A549 (cell line): ENCODE measurements around the gene PRSS50. TPM values are rescaled to one million over a fixed set of nuclear protein-coding genes. Genes with fewer than 3 reads are reported as not detected.
"Not testable (repeated sequence)": the region's sequence is repeated elsewhere in the genome, so short reads cannot be mapped to it uniquely, and the experiment has no call there.

Experiments
- ATAC-seq, 2 experiments: fragments of 200-7000 bp in 1 of 2; fragments of >200 bp in 1 of 2; cut with Nextera tagmentation in 1 of 2; cut with Tn5 transposase in 1 of 2; 3 replicates each; pipeline versions ENCODE4 v1.8.0 to v1.9.1; 2018 to 2020; ENCODE audit warnings: mild to moderate bottlenecking in 1 of 2, moderate library complexity in 1 of 2
- CTCF ChIA-PET: fragments of 300-600 bp; sonication (Branson Sonifier 250); formaldehyde crosslinking; extraction: SDS; loops from one replicate; lab custom pipeline; 2021; ENCODE audit warnings: antibody characterized with exemption, inconsistent platforms; lab: Yijun Ruan, JAX
- POLR2A ChIA-PET: fragments of 350-600 bp; formaldehyde crosslinking; extraction: SDS; loops from one replicate; lab custom pipeline; 2021; ENCODE audit warnings: antibody characterized with exemption, inconsistent platforms; lab: Yijun Ruan, JAX
- DNase-seq, 2 experiments: peaks; one replicate each; pipeline versions ENCODE4 v3.0.0 to v3.0.0-alpha.2; 2011 to 2016; ENCODE audit warnings: low read depth in 1 of 2, low spot score in 1 of 2
- FAIRE-seq: peaks from 2 replicates; lab custom pipeline; 2011; peaks lifted over from hg19 to GRCh38; lab: Jason Lieb, UNC
- H3K27ac ChIP-seq, 2 experiments: fragments of >200 bp; sonication (Bioruptor Twin); formaldehyde crosslinking; 3 replicates each; pipeline ENCODE4 v1.5.1; 2016 to 2017
- H3K4me1 ChIP-seq: fragments of >200 bp; sonication (Bioruptor Twin); formaldehyde crosslinking; 3 replicates; pipeline ENCODE4 v1.6.1; 2016
- H3K4me2 ChIP-seq: fragments of >200 bp; sonication (Bioruptor Twin); formaldehyde crosslinking; 3 replicates; pipeline ENCODE4 v1.6.1; 2016
- H3K4me3 ChIP-seq: fragments of >200 bp; sonication (Bioruptor Twin); formaldehyde crosslinking; 3 replicates; pipeline ENCODE4 v1.5.1; 2016
- H3K9me3 ChIP-seq: fragments of >200 bp; sonication (Bioruptor Twin); formaldehyde crosslinking; 3 replicates; pipeline ENCODE4 v1.6.1; 2016
- CBX2 ChIP-seq: fragments of 200-600 bp; sonication (generic); IDR thresholded peaks from 2 replicates; pipeline ENCODE4 v1.6.1; 2016; ENCODE audit warnings: low read depth, mild to moderate bottlenecking, borderline replicate concordance
- CEBPB ChIP-seq, 2 experiments: fragments of >200 bp in 1 of 2; sonication (Bioruptor Twin) in 1 of 2; formaldehyde crosslinking in 1 of 2; IDR thresholded peaks; 2 replicates each; pipeline ENCODE4 v1.6.1; 2012 to 2016
- EHMT2 ChIP-seq: fragments of 200-600 bp; sonication (generic); IDR thresholded peaks from 2 replicates; pipeline ENCODE4 v1.6.1; 2016; ENCODE audit warnings: antibody characterized with exemption, low read depth, mild to moderate bottlenecking, moderate library complexity
- EP300 ChIP-seq, 2 experiments: fragments of >200 bp; sonication (Bioruptor Twin); formaldehyde crosslinking; IDR thresholded peaks; 2 replicates in 1 of 2; 3 replicates in 1 of 2; pipeline ENCODE4 v1.6.1; 2016 to 2017
- FOSB ChIP-seq: fragments of 250-450 bp; sonication (Bioruptor Pico); IDR thresholded peaks from 2 replicates; pipeline ENCODE4 v1.5.0; 2020; ENCODE audit warnings: mild to moderate bottlenecking, moderate library complexity
- FOSL2 ChIP-seq, 2 experiments: fragments of 450-650 bp in 1 of 2; fragments of >200 bp in 1 of 2; sonication (Bioruptor Twin) in 1 of 2; formaldehyde crosslinking; IDR thresholded peaks; 2 replicates each; pipeline versions ENCODE4 v1.5.0 to v1.6.1; 2016 to 2020; ENCODE audit warnings: mild to moderate bottlenecking in 1 of 2, moderate library complexity in 1 of 2
- HES2 ChIP-seq: fragments of >200 bp; sonication (Bioruptor Twin); formaldehyde crosslinking; IDR thresholded peaks from 2 replicates; pipeline ENCODE4 v1.6.1; 2016
- NFE2L2 ChIP-seq: fragments of 150-350 bp; conservative IDR thresholded peaks from 2 replicates; pipeline ENCODE4 v1.6.1; 2014; ENCODE audit warnings: low read length
- NR3C1 ChIP-seq: fragments of >200 bp; sonication (Bioruptor Twin); formaldehyde crosslinking; IDR thresholded peaks from 3 replicates; pipeline ENCODE4 v1.6.1; 2017
- POLR2AphosphoS2 ChIP-seq: conservative IDR thresholded peaks from 2 replicates; pipeline ENCODE4 v1.6.1; 2012; ENCODE audit warnings: low read length, improper control_type of control experiment, inconsistent platforms
- RAD21 ChIP-seq, 2 experiments: fragments of >200 bp in 1 of 2; sonication (Bioruptor Twin) in 1 of 2; formaldehyde crosslinking in 1 of 2; IDR thresholded peaks in 1 of 2; conservative IDR thresholded peaks in 1 of 2; 2 replicates in 1 of 2; 3 replicates in 1 of 2; pipeline ENCODE4 v1.6.1; 2012 to 2018; ENCODE audit warnings: inconsistent platforms in 1 of 2
- RCOR1 ChIP-seq: fragments of 150-350 bp; IDR thresholded peaks from 2 replicates; pipeline ENCODE4 v1.6.1; 2014; ENCODE audit warnings: antibody characterized with exemption, low read length, low read depth
- SMC3 ChIP-seq: fragments of >200 bp; sonication (Bioruptor Twin); formaldehyde crosslinking; IDR thresholded peaks from 3 replicates; pipeline ENCODE4 v1.6.1; 2018; ENCODE audit warnings: inconsistent platforms
- SREBF2 ChIP-seq: fragments of 450-650 bp; IDR thresholded peaks from 2 replicates; pipeline ENCODE4 v1.6.1; 2014; ENCODE audit warnings: mild to moderate bottlenecking, moderate library complexity
- ZC3H11A ChIP-seq: fragments of 450-650 bp; IDR thresholded peaks from 2 replicates; pipeline ENCODE4 v1.6.1; 2014; ENCODE audit warnings: antibody characterized with exemption, mild to moderate bottlenecking
- ZNF302 ChIP-seq: fragments of 250-450 bp; sonication (Bioruptor Pico); IDR thresholded peaks from 2 replicates; pipeline ENCODE4 v1.9.0; 2021; ENCODE audit warnings: inconsistent platforms, mild to moderate bottlenecking, moderate library complexity
- WGBS: methylation state at CpG from one replicate; pipeline ENCODE4 v1.1.6; 2017; ENCODE audit errors: missing lambda C conversion rate; 5-methylcytosine and 5-hydroxymethylcytosine counted together
- polyA plus RNA-seq, 4 experiments: library from polyadenylated mRNA; depleted of rRNA in 3 of 4; stranded (reverse); fragments of >200 nt; fragmentation: RNase III in 1 of 4; extraction: RNeasy Plus Mini Kit Qiagen cat#74134 plus additional on column Dnase treatment in 1 of 4; gene quantifications; 2 replicates in 3 of 4; 3 replicates in 1 of 4; pipeline ENCODE4 v1.2.3, GENCODE V29; 2011 to 2017
- TF ChIP-seq, protein P1 (sequence below): fragments of >200 bp; sonication (Bioruptor Twin); formaldehyde crosslinking; IDR thresholded peaks from 3 replicates; pipeline ENCODE4 v1.6.1; 2016
- TF ChIP-seq, protein P2 (sequence below): fragments of 250-450 bp; sonication (Bioruptor Pico); IDR thresholded peaks from 2 replicates; pipeline ENCODE4 v1.5.0; 2021; ENCODE audit warnings: mild to moderate bottlenecking, moderate library complexity, borderline replicate concordance

Gene PRSS50
- polyA plus RNA-seq, 2 of the 4 experiments (the other 2 are of a cell fraction) = not detected

DNA sequence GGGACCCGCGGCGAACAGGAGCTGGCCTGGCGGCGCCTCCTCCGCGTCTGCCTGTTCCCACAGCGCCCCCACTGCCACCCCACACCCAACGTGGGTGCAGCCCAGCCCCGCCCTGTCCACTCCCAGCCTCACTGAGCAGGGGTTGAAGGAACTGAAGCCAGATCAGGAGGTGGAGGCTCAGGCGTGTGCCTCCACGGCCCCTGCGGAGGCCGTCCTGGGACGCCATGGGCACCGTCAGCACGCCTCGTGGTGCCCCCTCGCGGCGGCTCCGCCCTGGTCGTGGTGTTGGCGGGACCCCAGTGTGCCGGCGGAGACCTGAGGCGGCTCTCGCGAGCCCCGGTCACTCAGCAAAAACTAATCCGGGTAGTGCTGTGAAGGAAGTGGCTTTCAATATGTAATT lies 39.0 kb upstream of the PRSS50 start (continued):
- TF ChIP-seq, protein P1, sequence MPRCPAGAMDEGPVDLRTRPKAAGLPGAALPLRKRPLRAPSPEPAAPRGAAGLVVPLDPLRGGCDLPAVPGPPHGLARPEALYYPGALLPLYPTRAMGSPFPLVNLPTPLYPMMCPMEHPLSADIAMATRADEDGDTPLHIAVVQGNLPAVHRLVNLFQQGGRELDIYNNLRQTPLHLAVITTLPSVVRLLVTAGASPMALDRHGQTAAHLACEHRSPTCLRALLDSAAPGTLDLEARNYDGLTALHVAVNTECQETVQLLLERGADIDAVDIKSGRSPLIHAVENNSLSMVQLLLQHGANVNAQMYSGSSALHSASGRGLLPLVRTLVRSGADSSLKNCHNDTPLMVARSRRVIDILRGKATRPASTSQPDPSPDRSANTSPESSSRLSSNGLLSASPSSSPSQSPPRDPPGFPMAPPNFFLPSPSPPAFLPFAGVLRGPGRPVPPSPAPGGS = no peak
- TF ChIP-seq ZNF302 (CRISPR knock-in tag) (no peak), POLR2AphosphoS2 (no peak), SREBF2 (no peak), ZC3H11A (no peak), FOSB (CRISPR knock-in tag) (no peak)

GRCh38 chr3:46755646-46756045 lies 38.0 kb upstream of the PRSS50 start:
- no peak for ATAC-seq

GRCh38 chr3:46753127-46753526 lies 35.5 kb upstream of the PRSS50 start:
- H3K27ac ChIP-seq, H3K4me2 ChIP-seq, ATAC-seq, POLR2A ChIA-PET, H3K9me3 ChIP-seq, H3K4me3 ChIP-seq, CTCF ChIA-PET, FAIRE-seq, H3K4me1 ChIP-seq, DNase-seq: not testable (repeated sequence)
- no CpG with 5 or more reads among the region's 6 CpGs for WGBS

More at GRCh38 chr3:46755646-46756045, 38.0 kb upstream of the PRSS50 start:
- CTCF ChIA-PET = no interaction called here
- FAIRE-seq = no peak
- H3K4me3 ChIP-seq = no peak overlapping the region
- POLR2A ChIA-PET = no interaction called here
- H3K27ac ChIP-seq = no peak overlapping the region
- H3K9me3 ChIP-seq = no peaks in the 10 kb centered on the region
- H3K4me2 ChIP-seq = no peak overlapping the region
- 78% methylated on average over 6 of the region's 6 CpGs for WGBS
- no peak for TF ChIP-seq RAD21 (conservative IDR thresholded peaks at IDR 0.05 in 1 of 2, IDR thresholded peaks at IDR 0.05 in 1 of 2)
- TF ChIP-seq SMC3 = no peak
- no peak for TF ChIP-seq CBX2
- no peak for DNase-seq
- no peaks in the 10 kb centered on the region for H3K4me1 ChIP-seq

DNA sequence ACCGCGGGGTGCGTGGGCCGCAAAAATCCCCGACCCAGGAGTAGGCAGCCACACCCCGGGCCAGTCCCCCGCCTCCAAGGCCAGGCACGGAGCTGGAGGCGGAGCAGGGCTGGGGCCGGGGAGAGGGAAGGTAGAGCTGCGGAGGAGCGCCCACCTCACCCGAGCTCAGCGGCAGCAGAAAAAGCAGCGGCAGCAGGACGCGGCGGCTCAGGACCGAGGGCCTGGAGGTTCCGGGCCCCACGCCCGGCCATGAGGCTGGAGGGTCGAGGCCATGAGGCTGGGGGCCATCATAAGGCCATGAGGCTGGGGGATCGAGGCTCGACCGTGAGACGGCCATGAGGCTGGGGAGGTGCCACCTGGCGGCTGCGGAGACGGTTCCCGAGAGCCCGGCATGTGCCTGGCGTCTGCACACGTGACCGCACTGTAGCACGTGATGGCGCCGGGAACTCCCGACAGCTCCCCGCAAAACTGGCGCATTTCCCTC lies 32.9 kb upstream of the PRSS50 start:
- no peak for FAIRE-seq
- TF ChIP-seq CEBPB (IDR thresholded peaks at IDR 0.05) (no peak), EHMT2 (no peak), EP300 (IDR thresholded peaks at IDR 0.05) (no peak), HES2 (no peak), RCOR1 (no peak), NR3C1 (no peak), FOSL2 (IDR thresholded peaks at IDR 0.05) (no peak), FOSL2 (CRISPR knock-in tag; IDR thresholded peaks at IDR 0.05) (no peak), NFE2L2 (no peak)
- TF ChIP-seq, protein P2, sequence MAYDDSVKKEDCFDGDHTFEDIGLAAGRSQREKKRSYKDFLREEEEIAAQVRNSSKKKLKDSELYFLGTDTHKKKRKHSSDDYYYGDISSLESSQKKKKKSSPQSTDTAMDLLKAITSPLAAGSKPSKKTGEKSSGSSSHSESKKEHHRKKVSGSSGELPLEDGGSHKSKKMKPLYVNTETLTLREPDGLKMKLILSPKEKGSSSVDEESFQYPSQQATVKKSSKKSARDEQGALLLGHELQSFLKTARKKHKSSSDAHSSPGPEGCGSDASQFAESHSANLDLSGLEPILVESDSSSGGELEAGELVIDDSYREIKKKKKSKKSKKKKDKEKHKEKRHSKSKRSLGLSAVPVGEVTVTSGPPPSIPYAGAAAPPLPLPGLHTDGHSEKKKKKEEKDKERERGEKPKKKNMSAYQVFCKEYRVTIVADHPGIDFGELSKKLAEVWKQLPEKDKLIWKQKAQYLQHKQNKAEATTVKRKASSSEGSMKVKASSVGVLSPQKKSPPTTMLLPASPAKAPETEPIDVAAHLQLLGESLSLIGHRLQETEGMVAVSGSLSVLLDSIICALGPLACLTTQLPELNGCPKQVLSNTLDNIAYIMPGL (CRISPR knock-in tag) = no peak
- TF ChIP-seq, all 56 proteins: peak for 0

More for the DNA sequence above, 32.9 kb upstream of the PRSS50 start:
- no peaks in the 10 kb centered on the region for H3K4me1 ChIP-seq
- H3K27ac ChIP-seq = no peak overlapping the region
- POLR2A ChIA-PET = no interaction called here
- H3K4me3 ChIP-seq = no peak overlapping the region
- WGBS = 100% methylated on average over 3 of the region's 41 CpGs
- DNase-seq (no peak), ATAC-seq (no peak)
- no peaks in the 10 kb centered on the region for H3K9me3 ChIP-seq
- CTCF ChIA-PET = interaction anchor here (0.6 kb wide), 1 partner anchor 201 kb away, joined by 3 read pairs; no protein-coding TSS in a partner anchor
- H3K4me2 ChIP-seq = no peak overlapping the region
